ENCODE data around the gene PRTN3.
"Not testable (repeated sequence)": the region's sequence is repeated elsewhere in the genome, so short reads cannot be mapped to it uniquely, and the experiment has no call there.

PRTN3 gene

GRCh38 chr19:849195-849594, 8.4 kb downstream of the PRTN3 start:
- not testable (repeated sequence) for DNase-seq

GRCh38 chr19:850221-850978, 9.6 kb downstream of the PRTN3 start:
- peak; percentile 87 for DNase-seq

- no peak for DNase-seq
Measured at GRCh38 chr19:850979-851335, 10.2 kb downstream of the PRTN3 start.

- no peak for DNase-seq
Measured at GRCh38 chr19:852136-853013, 11.6 kb downstream of the PRTN3 start, which contains the start of gene ELANE. ELANE (plus strand) TSS chr19:852303; CDS start chr19:852329, 26 bp downstream.

GRCh38 chr19:853014-853585, 12.3 kb downstream of the PRTN3 start:
- DNase-seq = no peak

GRCh38 chr19:853614-854220, 12.9 kb downstream of the PRTN3 start:
- not testable (repeated sequence) for DNase-seq

GRCh38 chr19:854549-854948, 13.8 kb downstream of the PRTN3 start:
- DNase-seq = no peak

GRCh38 chr19:855142-855541, 14.3 kb downstream of the PRTN3 start:
- no peak for DNase-seq

GRCh38 chr19:855566-856120, 14.8 kb downstream of the PRTN3 start:
- DNase-seq = no peak

- DNase-seq = no peak
Measured at GRCh38 chr19:858284-858683, 17.5 kb downstream of the PRTN3 start.

GRCh38 chr19:858868-859843, 18.4 kb downstream of the PRTN3 start, which contains the start of gene CFD:
CFD (plus strand) TSS chr19:859664; CDS start chr19:859690, 26 bp downstream.
- DNase-seq = no peak

GRCh38 chr19:861141-861755, 20.4 kb downstream of the PRTN3 start:
- no peak for DNase-seq

GRCh38 chr19:861756-862580, 21.2 kb downstream of the PRTN3 start:
- peak; percentile 13 for DNase-seq

GRCh38 chr19:862581-863314, 21.9 kb downstream of the PRTN3 start:
- no peak for DNase-seq

- no peak for DNase-seq
Measured at GRCh38 chr19:863315-863620, 22.5 kb downstream of the PRTN3 start.

- no peak for DNase-seq
Measured at GRCh38 chr19:866769-867300, 26.0 kb downstream of the PRTN3 start.

- no peak for DNase-seq
Measured at GRCh38 chr19:867301-867793, 26.5 kb downstream of the PRTN3 start.

- DNase-seq = no peak
Measured at GRCh38 chr19:867855-868457, 27.2 kb downstream of the PRTN3 start.
